WTC11 (cell line): Measurements from ENCODE around the gene IFNA2.

Experiments used
- ESRRA ChIP-seq: sonication (generic); formaldehyde crosslinking; IDR thresholded peaks from 2 replicates; pipeline ENCODE4 v1.8.1; 2022; ENCODE audit warnings: mild to moderate bottlenecking, missing genetic modification reagents, borderline replicate concordance
- NFYB ChIP-seq: sonication (generic); formaldehyde crosslinking; conservative IDR thresholded peaks from 2 replicates; pipeline ENCODE4 v1.8.0; 2022; ENCODE audit warnings: low read depth, missing genetic modification reagents
- SOX15 ChIP-seq: fragments of 250-450 bp; sonication (Bioruptor Pico); IDR thresholded peaks from 2 replicates; pipeline ENCODE4 v1.9.0; 2021; ENCODE audit warnings: mild to moderate bottlenecking
- TEAD1 ChIP-seq: sonication (generic); formaldehyde crosslinking; IDR thresholded peaks from 2 replicates; pipeline ENCODE4 v1.8.0; 2022; ENCODE audit warnings: mild to moderate bottlenecking, missing genetic modification reagents
- ZNF416 ChIP-seq: fragments of 250-450 bp; sonication (Bioruptor Pico); IDR thresholded peaks from 2 replicates; pipeline ENCODE4 v1.9.0; 2021; ENCODE audit warnings: mild to moderate bottlenecking, inconsistent platforms
- ZNF423 ChIP-seq: fragments of 250-450 bp; sonication (Bioruptor Pico); IDR thresholded peaks from 2 replicates; pipeline ENCODE4 v2.1.2; 2022; ENCODE audit warnings: mild to moderate bottlenecking, moderate library complexity
- TF ChIP-seq, protein P1 (sequence below): fragments of 200-600 bp; IDR thresholded peaks from 2 replicates; pipeline ENCODE4 v1.8.0; 2022; ENCODE audit warnings: antibody characterized with exemption
- TF ChIP-seq, protein P2 (sequence below): sonication (generic); formaldehyde crosslinking; IDR thresholded peaks from 2 replicates; pipeline ENCODE4 v1.8.0; 2023; ENCODE audit warnings: missing genetic modification reagents
- TF ChIP-seq, protein P3 (sequence below): sonication (generic); formaldehyde crosslinking; IDR thresholded peaks from 2 replicates; pipeline ENCODE4 v1.8.1; 2023; ENCODE audit warnings: mild to moderate bottlenecking, missing genetic modification reagents

DNA sequence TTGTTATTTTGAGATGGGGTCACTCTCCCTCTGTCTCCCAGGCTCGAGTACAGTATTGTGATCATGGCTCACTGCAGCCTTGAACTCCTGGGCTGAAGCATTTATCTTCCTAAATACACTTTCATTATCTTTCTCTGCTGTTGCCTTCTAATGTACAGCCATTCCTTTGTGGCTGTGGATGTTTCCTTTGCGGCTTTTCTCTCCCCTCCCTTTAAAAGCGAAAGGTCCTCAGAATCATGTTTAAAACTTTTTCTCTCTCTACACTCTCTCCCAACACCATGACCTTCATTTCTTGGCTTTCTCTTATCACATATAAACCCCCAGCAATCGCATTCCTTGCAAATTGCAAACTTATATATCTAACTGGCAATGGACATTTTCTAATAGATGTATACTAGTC lies 1.6 kb downstream of the IFNA2 start:
- TF ChIP-seq, protein P1, sequence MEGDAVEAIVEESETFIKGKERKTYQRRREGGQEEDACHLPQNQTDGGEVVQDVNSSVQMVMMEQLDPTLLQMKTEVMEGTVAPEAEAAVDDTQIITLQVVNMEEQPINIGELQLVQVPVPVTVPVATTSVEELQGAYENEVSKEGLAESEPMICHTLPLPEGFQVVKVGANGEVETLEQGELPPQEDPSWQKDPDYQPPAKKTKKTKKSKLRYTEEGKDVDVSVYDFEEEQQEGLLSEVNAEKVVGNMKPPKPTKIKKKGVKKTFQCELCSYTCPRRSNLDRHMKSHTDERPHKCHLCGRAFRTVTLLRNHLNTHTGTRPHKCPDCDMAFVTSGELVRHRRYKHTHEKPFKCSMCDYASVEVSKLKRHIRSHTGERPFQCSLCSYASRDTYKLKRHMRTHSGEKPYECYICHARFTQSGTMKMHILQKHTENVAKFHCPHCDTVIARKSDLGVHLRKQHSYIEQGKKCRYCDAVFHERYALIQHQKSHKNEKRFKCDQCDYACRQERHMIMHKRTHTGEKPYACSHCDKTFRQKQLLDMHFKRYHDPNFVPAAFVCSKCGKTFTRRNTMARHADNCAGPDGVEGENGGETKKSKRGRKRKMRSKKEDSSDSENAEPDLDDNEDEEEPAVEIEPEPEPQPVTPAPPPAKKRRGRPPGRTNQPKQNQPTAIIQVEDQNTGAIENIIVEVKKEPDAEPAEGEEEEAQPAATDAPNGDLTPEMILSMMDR, result no peak
- TF ChIP-seq TEAD1 (CRISPR knock-in tag), result no peak
- no peak for TF ChIP-seq ZNF416 (CRISPR knock-in tag)
- TF ChIP-seq, protein P2, sequence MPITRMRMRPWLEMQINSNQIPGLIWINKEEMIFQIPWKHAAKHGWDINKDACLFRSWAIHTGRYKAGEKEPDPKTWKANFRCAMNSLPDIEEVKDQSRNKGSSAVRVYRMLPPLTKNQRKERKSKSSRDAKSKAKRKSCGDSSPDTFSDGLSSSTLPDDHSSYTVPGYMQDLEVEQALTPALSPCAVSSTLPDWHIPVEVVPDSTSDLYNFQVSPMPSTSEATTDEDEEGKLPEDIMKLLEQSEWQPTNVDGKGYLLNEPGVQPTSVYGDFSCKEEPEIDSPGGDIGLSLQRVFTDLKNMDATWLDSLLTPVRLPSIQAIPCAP (CRISPR knock-in tag), result no peak
- TF ChIP-seq, protein P3, sequence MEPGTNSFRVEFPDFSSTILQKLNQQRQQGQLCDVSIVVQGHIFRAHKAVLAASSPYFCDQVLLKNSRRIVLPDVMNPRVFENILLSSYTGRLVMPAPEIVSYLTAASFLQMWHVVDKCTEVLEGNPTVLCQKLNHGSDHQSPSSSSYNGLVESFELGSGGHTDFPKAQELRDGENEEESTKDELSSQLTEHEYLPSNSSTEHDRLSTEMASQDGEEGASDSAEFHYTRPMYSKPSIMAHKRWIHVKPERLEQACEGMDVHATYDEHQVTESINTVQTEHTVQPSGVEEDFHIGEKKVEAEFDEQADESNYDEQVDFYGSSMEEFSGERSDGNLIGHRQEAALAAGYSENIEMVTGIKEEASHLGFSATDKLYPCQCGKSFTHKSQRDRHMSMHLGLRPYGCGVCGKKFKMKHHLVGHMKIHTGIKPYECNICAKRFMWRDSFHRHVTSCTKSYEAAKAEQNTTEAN (CRISPR knock-in tag), result no peak
- TF ChIP-seq ESRRA (CRISPR knock-in tag), result no peak
- no peak for TF ChIP-seq SOX15
- no peak for TF ChIP-seq ZNF423 (CRISPR knock-in tag)
- no peak for TF ChIP-seq NFYB (CRISPR knock-in tag)
